KOPT-K1 (cell line): ENCODE measurements around the gene AIF1.
A peak's percentile ranks its signal among the peaks of the same experiment; 100 is the strongest.

Experiments
- H3K27ac ChIP-seq: fragments of 200-600 bp; sonication (generic); 2 replicates; pipeline ENCODE4 v1.5.1; 2016; ENCODE audit warnings: antibody characterized with exemption, mild to moderate bottlenecking, low read depth, low read length; ENCODE audit not compliant: poor library complexity, severe bottlenecking
- H3K36me3 ChIP-seq: fragments of 200-600 bp; sonication (generic); 2 replicates; pipeline ENCODE4 v1.5.1; 2017; ENCODE audit warnings: antibody characterized with exemption, mild to moderate bottlenecking, low read length, moderate library complexity; ENCODE audit not compliant: insufficient read depth
- H3K9me3 ChIP-seq: fragments of 200-600 bp; sonication (generic); 2 replicates; pipeline ENCODE4 v1.5.1; 2017; ENCODE audit warnings: antibody characterized with exemption, low read length, mild to moderate bottlenecking; ENCODE audit not compliant: insufficient read depth, poor library complexity, severe bottlenecking

The AIF1 gene

DNA sequence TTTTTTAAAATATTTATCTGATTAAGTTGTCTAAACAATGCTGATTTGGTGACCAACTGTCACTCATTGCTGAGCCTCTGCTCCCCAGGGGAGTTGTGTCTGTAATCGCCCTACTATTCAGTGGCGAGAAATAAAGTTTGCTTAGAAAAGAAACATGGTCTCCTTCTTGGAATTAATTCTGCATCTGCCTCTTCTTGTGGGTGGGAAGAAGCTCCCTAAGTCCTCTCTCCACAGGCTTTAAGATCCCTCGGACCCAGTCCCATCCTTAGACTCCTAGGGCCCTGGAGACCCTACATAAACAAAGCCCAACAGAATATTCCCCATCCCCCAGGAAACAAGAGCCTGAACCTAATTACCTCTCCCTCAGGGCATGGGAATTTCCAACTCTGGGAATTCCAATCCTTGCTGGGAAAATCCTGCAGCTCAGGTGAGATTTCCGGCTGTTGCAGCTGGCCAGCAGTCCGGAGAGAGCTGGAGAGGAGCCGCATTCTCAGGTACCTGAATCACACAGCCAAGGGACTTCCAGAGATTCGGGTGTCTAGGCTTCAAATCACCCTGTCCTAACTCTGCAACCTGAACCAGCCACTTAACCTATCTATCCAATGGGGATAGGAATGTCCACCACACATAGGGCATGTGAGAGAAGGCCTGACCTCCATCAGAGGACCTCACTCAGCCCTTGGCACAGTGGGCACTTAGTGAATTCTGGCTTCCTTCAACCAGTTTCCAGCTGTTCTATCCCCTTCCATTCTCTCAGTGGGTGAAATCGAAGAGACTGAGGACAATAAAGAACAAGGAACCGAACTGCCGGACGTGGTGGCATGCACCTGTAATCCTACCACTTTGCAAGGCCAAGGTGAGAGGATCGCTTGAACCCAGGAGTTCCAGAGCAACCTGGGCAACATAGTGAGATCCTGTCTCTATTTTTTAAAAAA, 36.6 kb upstream of the AIF1 start:
- Histone ChIP-seq H3K27ac (no peak overlapping the region), H3K36me3 (peaks cover 26% of the 10 kb centered on the region; the same call in 1 of the 2 replicates), H3K9me3 (no peaks in the 10 kb centered on the region)

- no peak overlapping the region for H3K27ac ChIP-seq
- H3K36me3 ChIP-seq: peaks cover 26% of the 10 kb centered on the region; the same call in 1 of the 2 replicates
- no peaks in the 10 kb centered on the region for H3K9me3 ChIP-seq
Observed at GRCh38 chr6:31579119-31579505, 35.9 kb upstream of the AIF1 start.

- peak overlapping the region; percentile 93 for H3K27ac ChIP-seq
- no peaks in the 10 kb centered on the region for H3K9me3 ChIP-seq
- H3K36me3 ChIP-seq: peaks cover 26% of the 10 kb centered on the region; the same call in 1 of the 2 replicates
Observed at GRCh38 chr6:31579546-31580437, 35.2 kb upstream of the AIF1 start.

DNA sequence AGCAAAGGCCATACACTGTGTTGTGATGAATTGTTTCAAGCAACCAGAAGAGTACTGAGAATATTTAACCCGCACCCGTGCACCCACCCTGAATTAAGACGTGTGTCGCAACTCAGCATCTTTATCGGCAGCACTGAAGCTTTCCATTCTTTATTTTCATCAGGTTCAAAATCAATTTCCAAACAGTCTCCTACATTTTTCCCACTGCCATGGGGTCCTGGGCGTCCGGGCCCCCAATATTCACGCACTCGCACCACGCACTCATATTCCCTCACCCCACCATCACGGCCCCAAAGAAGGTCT, 34.6 kb upstream of the AIF1 start:
- peak overlapping the region; percentile 93 for H3K27ac ChIP-seq
- H3K9me3 ChIP-seq: no peaks in the 10 kb centered on the region
- peaks cover 26% of the 10 kb centered on the region; the same call in 1 of the 2 replicates for H3K36me3 ChIP-seq

GRCh38 chr6:31580807-31581433, 34.1 kb upstream of the AIF1 start:
- H3K36me3 ChIP-seq: peaks cover 26% of the 10 kb centered on the region; the same call in 1 of the 2 replicates
- H3K27ac ChIP-seq: peak overlapping the region; percentile 93
- H3K9me3 ChIP-seq: no peaks in the 10 kb centered on the region

- H3K36me3 ChIP-seq: peaks cover 24% of the 10 kb centered on the region; the same call in 1 of the 2 replicates
- no peaks in the 10 kb centered on the region for H3K9me3 ChIP-seq
- peak overlapping the region; percentile 93 for H3K27ac ChIP-seq
Observed at GRCh38 chr6:31581434-31582229, 33.4 kb upstream of the AIF1 start.

- Histone ChIP-seq H3K36me3 (peaks cover 18% of the 10 kb centered on the region; the same call in 1 of the 2 replicates), H3K27ac (peak within 1 kb of the TSS; percentile 93), H3K9me3 (no peaks in the 10 kb centered on the region)
Observed at GRCh38 chr6:31582230-31582643, 32.8 kb upstream of the AIF1 start, which contains the start of gene LTB. Gene LTB, minus strand, starts transcription at chr6:31582424. Its CDS starts 7 bp downstream, at chr6:31582417.

GRCh38 chr6:31585491-31585890, 29.5 kb upstream of the AIF1 start:
- Histone ChIP-seq H3K36me3 (no peaks in the 10 kb centered on the region), H3K9me3 (no peaks in the 10 kb centered on the region), H3K27ac (peak overlapping the region; percentile 91)

DNA sequence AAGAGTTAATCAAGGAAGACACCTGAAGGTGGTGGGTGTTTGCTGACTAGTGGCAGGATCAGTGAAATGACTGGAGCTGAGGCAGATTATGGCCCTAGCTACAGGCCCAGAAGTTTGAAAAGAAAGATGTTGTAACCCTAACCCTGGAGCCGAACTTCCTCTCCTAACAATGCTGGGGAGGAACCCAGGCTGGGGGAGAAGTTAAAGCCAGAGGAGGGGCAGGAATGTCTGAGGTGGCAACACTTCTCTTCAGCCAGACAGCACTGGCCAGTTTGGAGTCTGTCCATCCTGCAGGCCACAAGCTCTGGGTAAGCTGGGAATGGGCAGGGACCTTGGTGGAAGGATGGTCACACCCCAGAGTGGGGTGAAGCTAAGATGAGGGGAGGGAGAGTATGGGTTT, 29.0 kb upstream of the AIF1 start, which contains the start of gene LST1:
Gene LST1 (plus strand): TSS at position 270 of the 400 bp plus-strand sequence. CDS start 1,023 bp downstream, outside the sequence.
- no peaks in the 10 kb centered on the region for H3K36me3 ChIP-seq
- H3K9me3 ChIP-seq: no peaks in the 10 kb centered on the region
- H3K27ac ChIP-seq: peak within 1 kb of the TSS; percentile 91

- no peaks in the 10 kb centered on the region for H3K9me3 ChIP-seq
- H3K36me3 ChIP-seq: no peaks in the 10 kb centered on the region
- H3K27ac ChIP-seq: peak overlapping the region; percentile 91
Observed at GRCh38 chr6:31586599-31587281, 28.3 kb upstream of the AIF1 start.

DNA sequence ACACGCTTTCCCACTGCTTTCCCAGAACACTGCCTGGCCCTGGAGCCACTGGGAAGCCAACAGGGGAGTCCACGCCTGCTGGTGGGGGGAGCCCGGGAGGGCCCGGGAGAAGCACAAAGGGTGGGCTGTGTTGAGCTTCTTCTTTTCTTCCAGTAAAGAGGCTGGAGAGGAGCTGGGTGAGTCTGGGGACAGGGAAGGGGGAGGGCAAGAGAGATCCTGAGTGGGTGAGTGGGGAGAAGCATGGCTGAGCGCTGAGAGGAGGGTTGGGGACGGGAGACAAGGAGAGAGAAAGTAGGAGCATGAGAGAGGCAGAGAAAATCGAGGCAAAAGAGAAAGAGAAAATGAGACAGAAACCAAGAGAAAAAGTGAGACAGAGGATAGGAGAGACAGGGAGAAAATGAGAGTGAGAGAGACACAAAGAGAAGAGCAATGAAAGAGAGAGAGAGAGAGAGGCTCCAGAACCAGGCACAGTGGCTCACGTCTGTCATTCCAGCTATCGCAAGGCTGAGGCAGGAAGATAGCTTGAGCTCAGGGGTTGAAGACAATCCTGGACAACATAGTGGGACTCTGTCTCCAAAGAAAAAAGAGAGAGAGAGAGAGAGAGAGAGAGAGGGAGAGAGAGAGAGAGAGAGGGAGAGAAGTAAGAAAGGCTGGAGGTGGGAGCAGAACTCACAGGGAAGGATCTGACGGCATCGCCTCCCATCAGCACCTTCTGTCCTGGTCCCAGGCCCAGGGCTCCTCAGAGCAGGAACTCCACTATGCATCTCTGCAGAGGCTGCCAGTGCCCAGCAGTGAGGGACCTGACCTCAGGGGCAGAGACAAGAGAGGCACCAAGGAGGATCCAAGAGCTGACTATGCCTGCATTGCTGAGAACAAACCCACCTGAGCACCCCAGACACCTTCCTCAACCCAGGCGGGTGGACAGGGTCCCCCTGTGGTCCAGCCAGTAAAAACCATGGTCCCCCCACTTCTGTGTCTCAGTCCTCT, 26.9 kb upstream of the AIF1 start:
- Histone ChIP-seq H3K36me3 (no peaks in the 10 kb centered on the region), H3K27ac (peak overlapping the region; percentile 91), H3K9me3 (no peaks in the 10 kb centered on the region)

DNA sequence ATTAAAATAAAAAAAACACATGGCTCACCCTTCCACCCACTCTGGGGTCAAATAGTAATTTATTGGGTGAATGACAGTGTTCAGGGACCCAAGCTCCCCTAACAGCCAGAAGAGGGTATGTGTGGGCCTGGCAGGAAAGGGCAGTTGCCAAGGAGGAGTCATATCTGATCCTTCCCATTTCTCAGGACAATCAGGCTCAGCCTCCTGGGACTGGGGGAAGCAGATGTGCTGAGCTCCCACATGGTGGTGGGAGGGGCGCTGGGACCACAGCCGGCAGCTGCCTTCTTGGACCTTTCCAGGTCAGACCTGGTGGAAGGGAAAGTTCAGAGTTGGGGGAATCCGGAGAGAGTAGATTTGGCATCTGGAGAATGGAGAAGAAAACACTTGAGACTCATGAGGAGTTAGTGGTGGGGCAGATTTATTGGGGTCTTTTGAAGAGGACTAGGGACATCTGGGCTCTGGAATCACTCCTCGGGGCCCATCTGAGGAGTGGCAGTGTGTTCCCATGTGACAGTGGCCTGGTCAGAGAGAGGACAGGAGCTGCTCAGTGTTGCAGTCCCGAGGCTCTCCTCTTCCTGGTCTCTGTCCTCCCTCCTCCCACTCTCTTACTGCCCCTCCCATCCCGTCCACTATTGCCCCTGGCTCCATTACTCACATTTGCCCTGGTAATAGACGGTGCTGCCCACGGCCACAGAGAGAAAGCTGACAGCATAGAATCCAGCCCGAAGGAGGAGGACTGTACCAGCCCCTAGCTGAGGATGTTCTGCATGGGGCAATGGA, 26.0 kb upstream of the AIF1 start:
- Histone ChIP-seq H3K27ac (peak overlapping the region; percentile 91), H3K36me3 (no peaks in the 10 kb centered on the region), H3K9me3 (no peaks in the 10 kb centered on the region)
